ENCODE measurements around the gene OR6K2.
"Not testable (repeated sequence)": the region's sequence is repeated elsewhere in the genome, so short reads cannot be mapped to it uniquely, and the experiment has no call there.

The OR6K2 gene

GRCh38 chr1:158700552-158700951, at the start of gene OR6K2:
Gene OR6K2 (minus strand): TSS chr1:158700652. CDS start chr1:158700652, 0 bp downstream.
- no peak for DNase-seq

- DNase-seq = no peak
These were observed 35.4 kb upstream of the OR6K2 start for GRCh38 chr1:158735848-158736247.

GRCh38 chr1:158732524-158732923, 32.1 kb upstream of the OR6K2 start:
- DNase-seq = no peak

GRCh38 chr1:158731707-158732106, 31.3 kb upstream of the OR6K2 start:
- DNase-seq = no peak

GRCh38 chr1:158730453-158730852, 30.0 kb upstream of the OR6K2 start:
- no peak for DNase-seq

GRCh38 chr1:158728510-158729225, 28.2 kb upstream of the OR6K2 start:
- DNase-seq = no peak

- no peak for DNase-seq
These were observed 24.0 kb upstream of the OR6K2 start for GRCh38 chr1:158724442-158724841.

- DNase-seq = no peak
These were observed 20.2 kb upstream of the OR6K2 start, which contains the start of gene OR6K3 for GRCh38 chr1:158720620-158721019. Gene OR6K3 (minus strand): TSS chr1:158720720. CDS start chr1:158718115, 2,605 bp downstream.

- DNase-seq = no peak
These were observed 19.2 kb upstream of the OR6K2 start for GRCh38 chr1:158719664-158720063.

GRCh38 chr1:158717344-158717743, 16.9 kb upstream of the OR6K2 start:
- no peak for DNase-seq

GRCh38 chr1:158716335-158716734, 15.9 kb upstream of the OR6K2 start:
- DNase-seq = no peak

- DNase-seq = no peak
These were observed 14.3 kb upstream of the OR6K2 start for GRCh38 chr1:158714754-158715153.

GRCh38 chr1:158711098-158711497, 10.6 kb upstream of the OR6K2 start:
- no peak for DNase-seq

GRCh38 chr1:158706096-158706495, 5.6 kb upstream of the OR6K2 start:
- DNase-seq = no peak

GRCh38 chr1:158694596-158694995, 5.9 kb downstream of the OR6K2 start:
- DNase-seq = no peak

GRCh38 chr1:158692356-158692755, 8.1 kb downstream of the OR6K2 start:
- DNase-seq = no peak

- DNase-seq = no peak
These were observed 8.5 kb downstream of the OR6K2 start for GRCh38 chr1:158691907-158692306.

GRCh38 chr1:158691149-158691548, 9.3 kb downstream of the OR6K2 start:
- not testable (repeated sequence) for DNase-seq

- DNase-seq = no peak
These were observed 10.6 kb downstream of the OR6K2 start for GRCh38 chr1:158689875-158690274.

GRCh38 chr1:158689110-158689509, 11.3 kb downstream of the OR6K2 start:
- DNase-seq = no peak

- DNase-seq = not testable (repeated sequence)
These were observed 12.1 kb downstream of the OR6K2 start for GRCh38 chr1:158688343-158688742.

- no peak for DNase-seq
These were observed 13.4 kb downstream of the OR6K2 start for GRCh38 chr1:158687037-158687436.

GRCh38 chr1:158686111-158687009, 14.1 kb downstream of the OR6K2 start, which contains the start of gene SPTA1:
Gene SPTA1 (minus strand): TSS chr1:158686715. CDS start chr1:158686517, 198 bp downstream.
- no peak for DNase-seq

- no peak for DNase-seq
These were observed 15.4 kb downstream of the OR6K2 start for GRCh38 chr1:158685085-158685484.
